ENCODE measurements around the gene EPC1.
A peak's percentile ranks its signal among the peaks of the same experiment; 100 is the strongest.

Gene EPC1

GRCh38 chr10:32317795-32318357, 29.1 kb downstream of the EPC1 start:
- no peak for DNase-seq
- intact Hi-C loops (cut with DNase I): no loop called here

DNA sequence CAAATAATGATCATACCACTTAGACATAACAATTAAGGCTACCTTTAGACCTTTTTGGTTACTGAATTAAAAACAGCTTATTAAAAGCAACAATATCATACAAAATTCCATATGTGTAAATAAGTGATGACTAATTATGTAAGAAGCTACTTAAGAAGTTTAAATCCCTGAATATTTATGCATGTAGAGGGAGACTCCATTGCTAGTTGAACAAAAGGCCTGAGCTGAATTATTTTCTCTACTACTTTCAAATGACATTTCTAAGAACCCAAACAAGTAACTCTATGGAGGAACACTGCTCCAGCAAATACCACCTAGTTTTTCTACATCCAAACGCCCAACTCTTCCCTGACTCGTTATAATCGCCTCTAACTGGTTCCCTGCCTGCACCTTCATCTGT, 31.5 kb downstream of the EPC1 start:
- intact Hi-C loops (cut with DNase I): no loop called here

DNA sequence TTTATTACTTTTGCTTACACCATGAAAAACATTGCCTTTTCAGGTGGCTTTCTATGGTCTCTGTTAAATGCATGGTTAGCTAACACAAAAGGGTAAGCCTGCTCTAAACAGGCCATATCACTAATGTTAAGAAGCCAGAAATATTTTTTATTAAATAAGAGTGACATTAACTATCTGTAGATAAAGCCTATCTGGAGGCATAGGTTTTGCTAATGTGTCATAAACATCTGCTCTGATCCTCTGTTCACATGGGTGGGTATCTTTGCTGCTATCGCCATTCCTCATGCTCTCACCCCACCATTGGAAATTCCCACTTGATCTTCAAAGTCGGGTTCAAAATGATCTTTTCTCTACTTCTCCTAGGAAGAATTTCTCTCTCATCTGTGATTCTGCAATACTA, 32.4 kb downstream of the EPC1 start:
- no peak for DNase-seq
- intact Hi-C loops (cut with DNase I): no loop called here

More for the DNA sequence above, 31.5 kb downstream of the EPC1 start:
- DNase-seq: no peak

- DNase-seq: no peak
- intact Hi-C loops (cut with DNase I): no loop called here
These were observed 38.8 kb downstream of the EPC1 start for GRCh38 chr10:32308027-32308603.

GRCh38 chr10:32307609-32308008, 39.3 kb downstream of the EPC1 start:
- DNase-seq: no peak
- intact Hi-C loops (cut with DNase I): no loop called here

- DNase-seq: no peak
- intact Hi-C loops (cut with DNase I): no loop called here
These were observed 47.5 kb downstream of the EPC1 start for GRCh38 chr10:32299354-32299980.

DNA sequence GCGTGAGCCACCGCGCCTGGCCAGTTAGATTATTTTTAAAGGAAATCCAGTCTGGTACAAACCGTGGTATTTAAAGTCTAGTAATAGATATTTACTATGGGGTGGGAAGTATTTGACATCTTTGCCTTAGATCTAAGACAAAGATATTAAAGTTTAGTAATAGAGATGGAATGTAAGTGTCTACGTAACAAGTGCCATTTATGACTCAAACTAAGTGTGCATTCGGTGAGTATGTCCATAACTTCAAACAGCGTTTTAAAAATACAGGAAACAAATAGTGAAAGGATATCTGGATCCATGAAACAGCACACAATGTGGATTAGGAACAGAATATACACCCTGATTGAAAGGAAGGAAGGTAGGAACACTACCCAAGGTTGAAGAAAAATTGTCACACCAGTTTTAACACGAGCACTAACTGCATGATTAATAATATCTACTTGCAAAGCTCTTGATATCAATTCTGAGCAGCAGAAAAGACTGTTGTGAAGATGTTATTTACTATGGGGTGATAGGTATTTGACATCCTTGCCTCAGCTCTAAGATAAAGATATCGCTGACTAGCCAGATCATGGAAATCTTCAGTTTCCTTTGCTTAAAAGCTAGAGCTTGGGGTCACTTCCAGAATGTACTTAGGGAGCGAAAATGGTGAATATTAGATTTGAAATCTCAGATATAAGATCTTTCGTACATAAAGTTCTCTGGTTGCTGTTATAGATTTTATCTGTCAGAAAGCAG, 48.7 kb downstream of the EPC1 start:
- no peak for DNase-seq
- intact Hi-C loops (cut with DNase I): no loop called here

DNA sequence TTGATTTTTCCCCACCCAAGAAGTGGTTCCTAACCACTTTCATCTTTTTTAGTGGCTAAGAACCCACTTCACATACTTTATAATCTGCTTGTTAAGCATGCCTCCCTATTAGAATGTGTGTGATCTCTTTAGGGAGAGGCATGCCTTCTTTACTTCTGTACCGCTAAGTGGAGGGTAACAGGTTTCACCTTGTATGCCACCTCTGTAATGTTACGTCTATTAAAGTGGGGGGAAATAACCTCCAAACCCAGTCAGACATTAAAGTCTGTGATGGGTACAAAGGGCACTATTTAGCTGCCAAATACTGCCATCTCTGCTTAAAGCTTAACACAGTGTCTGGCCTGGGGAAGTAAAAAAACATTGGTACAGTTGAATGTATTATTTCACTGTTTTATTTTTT, 51.9 kb downstream of the EPC1 start:
- no peak for DNase-seq
- intact Hi-C loops (cut with DNase I): no loop called here

DNA sequence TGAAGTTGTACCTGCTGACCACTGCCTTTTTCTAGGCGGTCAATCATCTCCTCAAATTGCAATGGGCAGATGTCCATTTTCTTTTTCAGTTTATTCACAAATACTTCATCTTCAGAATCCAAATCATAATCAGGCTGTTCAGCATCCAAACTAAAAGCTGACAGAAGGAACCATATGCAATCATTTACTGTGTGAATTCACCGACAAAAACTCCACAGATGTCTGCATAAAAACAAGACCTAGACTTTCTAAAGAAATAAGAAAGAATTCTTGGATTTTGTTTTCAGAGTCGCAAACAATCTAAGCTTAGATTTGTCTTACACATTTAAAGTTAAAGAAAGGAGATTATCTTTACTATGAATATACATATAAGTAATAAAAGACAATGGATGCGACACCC, 53.4 kb downstream of the EPC1 start:
- no peak for DNase-seq
- intact Hi-C loops (cut with DNase I): no loop called here

- intact Hi-C loops (cut with DNase I): no loop called here
- no peak for DNase-seq
These were observed 67.2 kb downstream of the EPC1 start for GRCh38 chr10:32279795-32280194.

GRCh38 chr10:32273336-32273735, 73.6 kb downstream of the EPC1 start:
- intact Hi-C loops (cut with DNase I): no loop called here
- no peak for DNase-seq

- intact Hi-C loops (cut with DNase I): no loop called here
- DNase-seq: peak in 2 of 42 donors; percentile 42 to 48
These were observed 75.3 kb downstream of the EPC1 start for GRCh38 chr10:32271617-32272016.

GRCh38 chr10:32269343-32270100, 77.4 kb downstream of the EPC1 start:
- intact Hi-C loops (cut with DNase I): loop anchor here (10.0 kb wide), 1 partner anchor 175 kb away; the partner anchor contains the start of gene CCDC7
- DNase-seq: peak in 1 of 42 donors; percentile 26

DNA sequence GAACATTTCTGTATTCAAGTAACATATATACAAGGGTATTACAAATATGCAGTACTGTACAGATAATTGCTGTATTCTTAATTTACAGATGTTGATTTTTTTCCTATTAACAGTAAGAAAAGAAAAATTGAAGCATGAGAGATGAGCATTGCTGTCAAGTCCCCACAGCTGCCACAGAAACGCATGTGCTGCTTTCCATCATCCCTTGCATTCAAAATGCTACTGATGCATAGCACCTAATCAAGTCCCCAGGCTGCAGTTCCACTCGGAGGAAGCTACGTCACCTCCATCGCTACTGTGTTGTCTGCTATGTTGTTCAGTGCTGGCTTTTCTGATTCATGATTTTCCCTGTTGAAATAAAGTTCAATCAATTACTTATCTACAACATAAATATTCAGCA, 78.2 kb downstream of the EPC1 start:
- intact Hi-C loops (cut with DNase I): loop anchor here (10.0 kb wide), 1 partner anchor 176 kb away; the partner anchor contains the start of gene CCDC7
- DNase-seq: peak in 1 of 42 donors; percentile 37

DNA sequence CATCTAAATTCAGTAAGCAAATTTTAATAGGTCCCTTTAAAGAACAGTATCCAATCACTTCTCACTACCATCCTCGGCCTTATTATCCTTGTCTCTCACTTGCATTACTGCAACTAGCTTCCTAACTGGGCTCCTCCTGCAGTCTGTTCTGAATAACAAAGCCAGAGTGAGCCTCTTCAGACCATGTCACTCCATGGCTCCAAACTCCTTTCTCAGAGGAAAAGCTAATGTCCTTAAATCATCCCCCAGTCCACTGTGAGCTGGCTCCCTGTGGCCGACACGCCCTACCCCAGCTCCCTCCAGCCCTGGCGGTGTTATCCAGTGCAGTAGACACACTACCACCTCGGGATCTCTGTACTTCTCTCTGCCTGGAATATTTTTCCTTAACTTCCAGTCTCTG, 80.0 kb downstream of the EPC1 start:
- intact Hi-C loops (cut with DNase I): loop anchor here (10.0 kb wide), 1 partner anchor 178 kb away; the partner anchor contains the start of gene CCDC7
- peak in 1 of 42 donors; percentile 36 for DNase-seq

DNA sequence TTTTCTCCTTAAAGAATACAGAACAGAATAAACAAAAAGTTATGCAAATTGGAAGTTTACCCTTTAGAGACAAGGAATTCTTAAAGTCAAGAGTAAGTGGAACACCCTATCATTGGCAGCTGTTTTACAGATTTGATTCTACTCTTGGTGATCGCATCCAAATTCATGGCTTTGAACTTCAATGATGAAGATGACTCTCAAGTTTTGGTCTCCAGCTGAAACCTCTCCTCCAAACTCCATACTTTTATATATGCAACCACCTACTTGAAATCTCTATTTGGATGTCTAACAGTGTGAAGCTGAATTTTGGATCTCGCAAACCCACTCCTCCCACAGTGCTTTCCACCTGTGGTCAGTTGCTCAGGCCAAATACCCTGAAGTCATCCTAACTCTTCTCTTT, 80.4 kb downstream of the EPC1 start:
- intact Hi-C loops (cut with DNase I): loop anchor here (10.0 kb wide), 1 partner anchor 178 kb away; the partner anchor contains the start of gene CCDC7

DNA sequence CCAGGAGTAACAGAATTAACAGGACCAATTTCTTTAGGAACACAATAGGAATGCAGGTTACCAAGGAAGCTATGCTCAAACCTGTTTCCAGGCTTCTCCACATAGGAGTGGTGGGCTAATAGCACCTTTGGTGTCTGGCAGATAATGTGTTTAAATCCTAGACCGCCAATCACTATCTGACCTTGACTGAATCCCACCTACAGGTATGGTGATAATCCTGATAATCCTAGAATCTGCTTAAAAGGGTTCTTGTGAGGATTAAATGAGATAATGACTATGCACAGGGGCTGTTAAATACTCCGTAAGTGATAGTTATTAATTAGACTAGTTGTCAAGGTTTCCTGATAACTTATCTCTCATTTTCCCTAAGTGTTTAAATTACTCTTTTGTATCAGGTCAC, 81.2 kb downstream of the EPC1 start:
- intact Hi-C loops (cut with DNase I): loop anchor here (10.0 kb wide), 1 partner anchor 179 kb away; the partner anchor contains the start of gene CCDC7
- peak in 1 of 42 donors; percentile 4 for DNase-seq

More for the DNA sequence above, 80.4 kb downstream of the EPC1 start:
- peak in 1 of 42 donors; percentile 4 for DNase-seq

DNA sequence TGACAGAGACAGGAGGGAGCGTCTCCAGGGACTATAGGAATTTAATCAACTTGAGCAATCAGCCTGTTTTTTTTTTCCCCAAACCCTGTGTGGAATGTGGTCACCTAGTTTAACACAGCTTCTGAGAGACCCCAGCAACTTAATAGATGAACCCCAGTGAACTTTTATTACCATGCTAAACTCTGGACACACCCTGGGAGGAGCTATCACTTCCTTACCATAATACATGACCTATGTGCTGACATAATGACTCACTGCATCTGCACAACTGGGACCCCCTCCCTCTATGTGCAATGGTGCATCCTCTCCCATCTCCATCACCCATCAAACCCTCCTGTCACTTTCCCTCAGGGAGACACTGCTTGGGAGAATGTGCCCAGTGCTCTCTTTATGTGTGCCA, 83.7 kb downstream of the EPC1 start:
- intact Hi-C loops (cut with DNase I): loop anchor here (10.0 kb wide), 1 partner anchor 182 kb away; the partner anchor contains the start of gene CCDC7

GRCh38 chr10:32259551-32259950, 87.4 kb downstream of the EPC1 start:
- peak in 1 of 42 donors; percentile 14 for DNase-seq
- intact Hi-C loops (cut with DNase I): loop anchor here (5.0 kb wide), 2 partner anchors 88 to 108 kb away; partner anchors contain the start of gene EPC1

More for the DNA sequence above, 83.7 kb downstream of the EPC1 start:
- DNase-seq: peak in 1 of 42 donors; percentile 4

All from head of caudate nucleus (tissue), 42 donors.